HG02588 (cell line): ENCODE results near the gene ZNF418.
"Not testable (repeated sequence)": the region's sequence is repeated elsewhere in the genome, so short reads cannot be mapped to it uniquely, and the experiment has no call there.

ENCODE experiments used
- ATAC-seq: cut with Tn5 transposase; IDR thresholded peaks from one replicate; pipeline ENCODE4 v1.9.1; 2021; ENCODE audit warnings: mild to moderate bottlenecking, moderate library complexity; ENCODE audit not compliant: unreplicated experiment

Gene ZNF418

DNA sequence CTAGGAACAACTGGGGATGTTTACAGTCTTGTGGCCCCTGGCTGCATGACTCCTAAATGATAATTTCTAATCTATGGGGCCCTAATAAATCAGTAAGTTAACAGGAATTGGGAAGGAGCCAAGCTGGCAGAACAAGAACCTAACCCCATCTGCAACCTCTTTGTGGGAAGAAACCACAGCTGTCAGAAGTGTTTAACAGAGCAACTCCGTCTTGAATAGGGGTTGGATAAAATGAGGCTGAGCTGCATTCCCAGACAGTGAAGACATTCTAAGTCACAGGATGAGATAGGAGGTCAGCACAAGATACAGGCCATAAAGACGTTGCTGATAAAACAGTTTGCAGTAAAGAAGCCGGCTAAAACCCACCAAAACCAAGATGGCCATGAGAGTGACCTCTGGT is 44.5 kb downstream of the ZNF418 start:
- not testable (repeated sequence) for ATAC-seq

DNA sequence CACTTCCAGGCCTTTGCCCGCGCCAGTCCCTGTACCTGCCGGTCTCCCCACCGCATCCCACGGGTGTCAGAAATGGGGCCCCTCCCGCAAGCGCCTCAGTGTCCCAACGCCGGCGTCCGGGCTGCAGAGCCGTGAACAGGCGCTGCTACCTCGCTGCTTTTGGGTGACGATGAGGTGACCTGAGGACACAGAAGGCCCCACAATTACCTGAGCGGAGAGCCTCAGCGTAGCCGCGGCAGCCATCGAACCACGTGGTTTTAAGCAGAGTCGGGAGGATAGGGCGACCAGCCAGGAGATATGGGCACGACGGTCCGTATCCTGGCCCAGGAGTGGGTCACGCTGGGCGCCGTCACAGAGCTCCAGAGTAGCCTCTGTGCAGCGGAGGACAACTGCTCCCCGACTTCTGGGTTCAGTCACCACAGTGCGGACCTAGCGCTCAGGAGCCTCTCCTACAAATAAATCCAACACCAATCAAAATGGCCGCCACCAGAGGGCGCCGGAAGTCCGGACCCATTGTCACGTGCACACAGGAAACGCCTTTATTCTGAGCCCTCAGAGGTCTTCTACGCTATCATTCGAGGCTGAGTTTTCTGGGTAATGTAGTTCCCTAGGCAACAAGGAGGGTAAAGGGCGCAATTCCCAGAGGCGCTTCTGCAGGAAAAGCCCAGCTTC is 46.5 kb downstream of the ZNF418 start, which contains the start of gene ZNF814:
Gene ZNF814 (minus strand): TSS at position 478 of the 672 bp plus-strand sequence. CDS start 235 bp downstream, at position 243.
- no peak for ATAC-seq

DNA sequence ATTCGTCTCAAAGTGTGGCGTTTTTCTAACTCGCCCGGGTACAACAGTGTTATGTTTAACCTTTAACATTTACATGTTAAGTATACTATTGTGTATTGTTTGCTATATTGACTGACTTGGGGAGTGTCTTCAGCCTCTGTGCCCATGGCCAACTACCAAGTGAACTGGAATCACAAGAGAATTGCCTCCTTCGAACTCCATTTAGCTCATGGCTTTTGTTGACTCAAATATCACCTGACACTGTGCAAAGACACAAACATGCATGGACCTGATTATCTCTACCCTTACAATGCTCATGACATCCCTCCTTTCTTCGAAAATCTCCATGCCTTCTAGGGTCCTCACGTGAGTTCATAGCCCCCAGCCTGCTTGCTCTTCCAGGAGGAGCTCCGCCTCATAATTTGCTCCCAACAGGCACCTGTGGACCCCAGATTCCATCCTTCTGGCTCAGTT is 47.1 kb downstream of the ZNF418 start:
- no peak for ATAC-seq

DNA sequence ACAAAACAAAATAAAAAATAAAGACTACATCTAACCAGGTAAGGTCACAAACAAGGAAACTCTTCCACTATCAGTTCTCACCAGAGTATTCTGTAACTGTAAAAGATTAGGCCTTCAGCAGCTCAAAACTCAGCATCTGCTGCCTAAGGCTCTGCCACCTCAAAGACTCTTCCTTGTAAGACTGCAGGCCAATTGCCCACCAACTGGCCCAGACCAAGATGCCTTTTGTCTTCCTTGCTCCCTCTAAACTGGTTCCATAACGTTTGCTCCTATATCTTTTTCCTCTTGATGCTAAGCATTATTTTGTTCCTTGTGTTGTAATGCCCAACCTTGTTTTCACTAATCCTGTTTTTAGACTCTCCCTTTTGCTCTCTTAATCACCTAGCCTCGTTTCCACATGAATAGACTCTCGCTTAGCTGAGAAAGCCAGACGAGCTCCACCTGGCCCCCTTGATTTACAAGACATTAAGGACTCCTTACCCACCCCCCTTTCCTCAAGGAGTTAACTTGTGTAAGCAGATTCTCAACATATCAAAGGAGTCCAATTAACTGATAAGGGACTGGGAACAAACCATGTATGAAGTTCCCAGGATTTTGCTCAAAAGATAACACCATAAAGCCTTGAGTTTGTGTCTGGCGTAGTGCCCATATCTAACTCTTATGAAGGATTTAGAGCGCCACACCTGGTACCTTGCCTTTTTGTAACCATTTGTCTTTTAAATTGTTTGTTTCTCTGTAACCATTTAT is 47.8 kb downstream of the ZNF418 start:
- ATAC-seq = no peak

- ATAC-seq = no peak
Observed at GRCh38 chr19:57886046-57886445, 49.2 kb downstream of the ZNF418 start.

DNA sequence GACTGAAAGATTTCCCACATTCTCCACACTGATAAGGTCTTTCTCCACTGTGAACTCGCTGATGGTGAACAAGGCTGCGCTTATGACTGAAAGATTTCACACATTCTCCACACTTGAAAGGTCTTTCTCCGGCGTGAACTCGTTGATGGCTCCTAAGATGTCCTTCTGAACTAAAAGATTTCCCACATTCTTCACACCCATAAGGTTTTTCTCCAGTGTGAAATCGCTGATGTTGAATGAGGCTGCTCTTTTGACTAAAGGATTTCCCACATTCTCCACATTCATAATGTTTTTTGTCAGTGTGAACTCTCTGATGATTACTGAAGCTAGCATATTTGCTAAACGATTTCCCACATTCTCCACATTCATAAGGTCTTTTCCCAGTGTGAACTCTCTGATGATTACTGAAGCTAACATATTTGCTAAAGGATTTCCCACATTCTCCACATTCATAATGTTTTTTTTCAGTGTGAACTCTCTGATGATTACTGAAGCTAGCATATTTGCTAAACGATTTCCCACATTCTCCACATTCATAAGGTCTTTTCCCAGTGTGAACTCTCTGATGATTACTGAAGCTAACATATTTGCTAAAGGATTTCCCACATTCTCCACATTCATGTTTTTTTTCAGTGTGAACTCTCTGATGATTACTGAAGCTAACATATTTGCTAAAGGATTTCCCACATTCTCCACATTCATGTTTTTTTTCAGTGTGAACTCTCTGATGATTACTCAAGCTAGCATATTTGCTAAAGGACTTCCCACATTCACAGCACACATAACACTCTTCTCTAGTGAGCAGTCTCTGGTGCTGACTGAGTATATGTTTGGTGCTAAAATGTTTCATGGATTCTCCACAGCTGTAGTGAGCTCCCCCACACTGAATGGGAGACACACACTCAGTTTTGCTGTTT is 61.1 kb downstream of the ZNF418 start:
- ATAC-seq = not testable (repeated sequence)

DNA sequence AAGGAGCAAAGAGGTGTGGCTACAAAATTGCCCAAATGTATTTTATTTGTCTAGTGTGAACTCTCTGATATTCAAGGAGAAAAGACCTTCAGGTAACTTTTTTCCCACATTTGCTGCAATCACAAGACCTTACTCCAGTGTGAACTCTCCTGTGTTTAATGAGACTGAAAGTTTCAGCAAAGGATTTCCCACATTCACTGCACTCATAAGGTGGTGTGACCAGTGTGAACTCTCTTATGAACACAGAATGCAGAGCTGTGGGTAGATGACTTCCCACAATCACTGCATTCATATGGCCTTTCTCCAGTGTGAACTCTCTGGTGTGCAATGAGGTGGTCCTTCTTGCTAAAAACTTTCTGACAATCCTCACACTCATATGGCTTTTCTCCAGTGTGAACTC is 62.8 kb downstream of the ZNF418 start:
- ATAC-seq = no peak
